GM12878 (cell line): ENCODE data around the gene MAPKAP1. TPM values are rescaled to one million over a fixed set of nuclear protein-coding genes. Genes with fewer than 3 reads are reported as not detected.

Experiments used
- BMI1 ChIP-seq: fragments of 450-650 bp; IDR thresholded peaks from 2 replicates; pipeline ENCODE4 v1.6.1; 2016; ENCODE audit warnings: mild to moderate bottlenecking, moderate library complexity, borderline replicate concordance
- CBFB ChIP-seq: IDR thresholded peaks from 2 replicates; pipeline ENCODE4 v1.6.1; 2016; ENCODE audit warnings: antibody characterized with exemption, low read depth
- IKZF1 ChIP-seq: fragments of 450-650 bp; conservative IDR thresholded peaks from 2 replicates; pipeline ENCODE4 v1.6.1; 2017; ENCODE audit warnings: antibody characterized with exemption, mild to moderate bottlenecking
- NFYA ChIP-seq: IDR thresholded peaks from 2 replicates; pipeline ENCODE4 v1.6.1; 2011; ENCODE audit warnings: low read depth, mild to moderate bottlenecking, low read length, improper control_type of control experiment, borderline replicate concordance
- NR2F1 ChIP-seq: fragments of 450-650 bp; conservative IDR thresholded peaks from 2 replicates; pipeline ENCODE4 v1.6.1; 2017; ENCODE audit warnings: mild to moderate bottlenecking
- NRF1 ChIP-seq: conservative IDR thresholded peaks from 2 replicates; pipeline ENCODE4 v1.6.1; 2011; ENCODE audit warnings: mild to moderate bottlenecking, low read depth, low read length, improper control_type of control experiment
- PAX5 ChIP-seq: IDR thresholded peaks from 2 replicates; pipeline ENCODE4 v1.6.1; 2011; ENCODE audit warnings: low read depth, low read length, borderline replicate concordance
- RFX5 ChIP-seq: IDR thresholded peaks from 2 replicates; pipeline ENCODE4 v1.6.1; 2011; ENCODE audit warnings: low read depth, low read length, improper control_type of control experiment
- SRF ChIP-seq, 2 experiments: IDR thresholded peaks; 2 replicates each; pipeline ENCODE4 v1.6.1; 2011; ENCODE audit warnings: low read depth in 2 of 2, low read length in 2 of 2, mild to moderate bottlenecking in 1 of 2, moderate library complexity in 1 of 2
- WRNIP1 ChIP-seq: IDR thresholded peaks from 2 replicates; pipeline ENCODE4 v1.6.1; 2011; ENCODE audit warnings: low read depth, low read length, improper control_type of control experiment, borderline replicate concordance
- polyA plus RNA-seq, 11 experiments: library from polyadenylated mRNA; depleted of rRNA in 4 of 11; unstranded in 6 of 11; stranded (reverse) in 5 of 11; fragments of >200 nt; fragmentation: Nextera tagmentation in 4 of 11; fragmentation: Illumina TruSeq in 1 of 11; extraction: Ambion mirVana in 4 of 11; extraction: Trizol in 1 of 11; gene quantifications; 1 replicate in 1 of 11; 2 replicates in 10 of 11; pipeline versions ENCODE4 v1.2.1 to v1.2.3, GENCODE V29; 2011 to 2016; ENCODE audit warnings: inconsistent platforms in 2 of 11, missing spikeins in 2 of 11, low read depth in 1 of 11
- total RNA-seq, 4 experiments: library from RNA; depleted of rRNA in 3 of 4; stranded (reverse); fragments of >200 nt in 3 of 4; fragmentation: Illumina TruSeq in 1 of 4; extraction: Trizol in 1 of 4; gene quantifications; 2 replicates each; pipeline versions ENCODE4 v1.2.1 to v1.2.3, GENCODE V29; 2013 to 2021
- TF ChIP-seq, protein P1 (sequence below): IDR thresholded peaks from 2 replicates; pipeline ENCODE4 v1.6.1; 2012; ENCODE audit warnings: low read length, inconsistent platforms
- TF ChIP-seq, protein P2 (sequence below): fragments of 450-650 bp; IDR thresholded peaks from 2 replicates; pipeline ENCODE4 v1.6.1; 2017; ENCODE audit warnings: mild to moderate bottlenecking, low read depth, inconsistent platforms; ENCODE audit not compliant: poor library complexity, severe bottlenecking
- TF ChIP-seq, protein P3 (sequence below): fragments of 450-650 bp; IDR thresholded peaks from 2 replicates; pipeline ENCODE4 v1.6.1; 2017; ENCODE audit warnings: mild to moderate bottlenecking

MAPKAP1 gene
- total and polyA plus RNA-seq, 10 of the 15 experiments (the other 5 are each of a cell fraction or from before 2014, with no cell fraction given): 5.1 to 188 (median 105) TPM

DNA sequence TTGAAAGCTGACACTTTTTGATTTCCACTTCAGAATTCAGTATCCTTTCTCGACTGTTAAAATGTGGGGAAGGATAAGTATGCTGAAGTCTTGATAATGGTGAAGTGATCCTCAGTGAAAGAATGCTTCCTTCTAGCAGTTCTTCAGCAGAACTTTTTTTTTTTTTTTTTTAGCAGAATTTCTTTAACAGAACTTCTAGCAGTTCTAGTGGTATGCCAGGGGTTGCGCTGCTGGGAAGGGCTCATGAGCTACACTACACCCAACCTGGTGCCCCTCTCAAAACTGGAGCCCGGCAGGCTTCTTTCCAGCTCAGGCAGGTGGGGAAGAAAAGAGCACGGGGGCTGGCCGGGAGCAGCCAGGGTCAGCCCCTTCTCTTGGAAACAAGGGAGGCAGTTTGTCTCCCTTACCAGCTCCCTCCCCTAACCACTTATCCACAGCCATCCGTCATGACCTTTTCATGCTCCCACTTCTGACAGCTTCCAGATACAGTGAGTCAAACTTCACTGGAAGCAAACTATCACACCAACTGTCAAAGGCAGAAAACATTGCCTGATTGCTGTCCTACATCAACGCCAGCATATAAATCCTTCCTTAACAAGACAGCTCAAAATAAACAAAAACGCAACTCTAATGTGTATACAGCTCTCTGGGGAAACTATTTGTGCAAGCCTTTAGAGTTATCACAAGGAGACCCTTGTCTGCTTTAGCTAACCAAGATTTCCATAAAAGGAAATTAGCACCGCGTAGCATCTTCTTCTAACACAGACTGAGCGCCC lies 233.9 kb downstream of the MAPKAP1 start (continued):
- TF ChIP-seq, protein P1, sequence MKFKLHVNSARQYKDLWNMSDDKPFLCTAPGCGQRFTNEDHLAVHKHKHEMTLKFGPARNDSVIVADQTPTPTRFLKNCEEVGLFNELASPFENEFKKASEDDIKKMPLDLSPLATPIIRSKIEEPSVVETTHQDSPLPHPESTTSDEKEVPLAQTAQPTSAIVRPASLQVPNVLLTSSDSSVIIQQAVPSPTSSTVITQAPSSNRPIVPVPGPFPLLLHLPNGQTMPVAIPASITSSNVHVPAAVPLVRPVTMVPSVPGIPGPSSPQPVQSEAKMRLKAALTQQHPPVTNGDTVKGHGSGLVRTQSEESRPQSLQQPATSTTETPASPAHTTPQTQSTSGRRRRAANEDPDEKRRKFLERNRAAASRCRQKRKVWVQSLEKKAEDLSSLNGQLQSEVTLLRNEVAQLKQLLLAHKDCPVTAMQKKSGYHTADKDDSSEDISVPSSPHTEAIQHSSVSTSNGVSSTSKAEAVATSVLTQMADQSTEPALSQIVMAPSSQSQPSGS: no peak
- TF ChIP-seq, protein P2, sequence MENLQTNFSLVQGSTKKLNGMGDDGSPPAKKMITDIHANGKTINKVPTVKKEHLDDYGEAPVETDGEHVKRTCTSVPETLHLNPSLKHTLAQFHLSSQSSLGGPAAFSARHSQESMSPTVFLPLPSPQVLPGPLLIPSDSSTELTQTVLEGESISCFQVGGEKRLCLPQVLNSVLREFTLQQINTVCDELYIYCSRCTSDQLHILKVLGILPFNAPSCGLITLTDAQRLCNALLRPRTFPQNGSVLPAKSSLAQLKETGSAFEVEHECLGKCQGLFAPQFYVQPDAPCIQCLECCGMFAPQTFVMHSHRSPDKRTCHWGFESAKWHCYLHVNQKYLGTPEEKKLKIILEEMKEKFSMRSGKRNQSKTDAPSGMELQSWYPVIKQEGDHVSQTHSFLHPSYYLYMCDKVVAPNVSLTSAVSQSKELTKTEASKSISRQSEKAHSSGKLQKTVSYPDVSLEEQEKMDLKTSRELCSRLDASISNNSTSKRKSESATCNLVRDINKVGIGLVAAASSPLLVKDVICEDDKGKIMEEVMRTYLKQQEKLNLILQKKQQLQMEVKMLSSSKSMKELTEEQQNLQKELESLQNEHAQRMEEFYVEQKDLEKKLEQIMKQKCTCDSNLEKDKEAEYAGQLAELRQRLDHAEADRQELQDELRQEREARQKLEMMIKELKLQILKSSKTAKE: no peak
- no peak for TF ChIP-seq NRF1
- no peak for TF ChIP-seq WRNIP1
- TF ChIP-seq PAX5: no peak
- TF ChIP-seq CBFB: no peak
- TF ChIP-seq BMI1: no peak
- TF ChIP-seq SRF (IDR thresholded peaks at IDR 0.05; ENCODE audit: low read depth in 2 of 2, low read length in 2 of 2): no peak
- TF ChIP-seq NR2F1: no peak
- no peak for TF ChIP-seq RFX5
- TF ChIP-seq NFYA: no peak
- TF ChIP-seq IKZF1: no peak
- TF ChIP-seq, protein P3, sequence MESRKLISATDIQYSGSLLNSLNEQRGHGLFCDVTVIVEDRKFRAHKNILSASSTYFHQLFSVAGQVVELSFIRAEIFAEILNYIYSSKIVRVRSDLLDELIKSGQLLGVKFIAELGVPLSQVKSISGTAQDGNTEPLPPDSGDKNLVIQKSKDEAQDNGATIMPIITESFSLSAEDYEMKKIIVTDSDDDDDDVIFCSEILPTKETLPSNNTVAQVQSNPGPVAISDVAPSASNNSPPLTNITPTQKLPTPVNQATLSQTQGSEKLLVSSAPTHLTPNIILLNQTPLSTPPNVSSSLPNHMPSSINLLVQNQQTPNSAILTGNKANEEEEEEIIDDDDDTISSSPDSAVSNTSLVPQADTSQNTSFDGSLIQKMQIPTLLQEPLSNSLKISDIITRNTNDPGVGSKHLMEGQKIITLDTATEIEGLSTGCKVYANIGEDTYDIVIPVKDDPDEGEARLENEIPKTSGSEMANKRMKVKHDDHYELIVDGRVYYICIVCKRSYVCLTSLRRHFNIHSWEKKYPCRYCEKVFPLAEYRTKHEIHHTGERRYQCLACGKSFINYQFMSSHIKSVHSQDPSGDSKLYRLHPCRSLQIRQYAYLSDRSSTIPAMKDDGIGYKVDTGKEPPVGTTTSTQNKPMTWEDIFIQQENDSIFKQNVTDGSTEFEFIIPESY: no peak
